GM21515 (cell line): ENCODE results near the gene CBX7.

ENCODE experiments used
- ATAC-seq: cut with Tn5 transposase; IDR thresholded peaks from one replicate; pipeline ENCODE4 v1.9.1; 2021; ENCODE audit not compliant: unreplicated experiment

CBX7 gene

DNA sequence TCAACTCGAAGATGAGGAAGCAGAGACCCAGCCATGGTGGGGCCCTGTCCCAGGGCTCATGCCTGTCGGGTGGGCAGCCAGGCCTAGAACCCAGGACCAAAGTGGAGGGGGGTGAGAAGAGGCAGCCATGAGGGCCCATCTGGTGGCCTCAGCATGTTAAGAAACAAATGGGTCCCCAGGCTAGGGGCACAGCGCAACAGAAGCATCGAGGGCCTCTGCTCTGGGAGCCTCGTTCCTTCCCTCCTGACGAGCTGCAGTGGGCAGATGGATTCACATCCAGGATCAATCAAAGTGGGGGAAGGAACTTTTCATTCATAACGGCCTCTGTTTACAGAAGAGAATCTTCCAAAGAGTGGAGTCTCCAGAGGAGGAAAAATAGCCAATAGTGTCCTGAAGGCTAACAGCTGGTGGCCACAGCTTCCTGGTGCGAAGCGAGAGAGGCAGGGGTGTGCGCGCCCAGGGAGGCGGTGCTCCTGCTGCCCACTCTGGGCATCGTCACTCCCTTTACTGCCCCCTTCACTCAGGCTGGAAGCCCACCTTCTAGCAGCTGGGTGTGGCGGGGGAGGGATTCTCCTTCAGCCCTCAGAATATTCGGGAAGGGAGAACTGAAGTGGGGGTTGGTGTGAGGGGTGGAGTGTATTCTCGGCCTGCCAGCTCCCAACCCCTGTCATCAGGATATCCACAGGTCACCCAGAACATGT, 4.3 kb downstream of the CBX7 start:
- ATAC-seq: no peak

DNA sequence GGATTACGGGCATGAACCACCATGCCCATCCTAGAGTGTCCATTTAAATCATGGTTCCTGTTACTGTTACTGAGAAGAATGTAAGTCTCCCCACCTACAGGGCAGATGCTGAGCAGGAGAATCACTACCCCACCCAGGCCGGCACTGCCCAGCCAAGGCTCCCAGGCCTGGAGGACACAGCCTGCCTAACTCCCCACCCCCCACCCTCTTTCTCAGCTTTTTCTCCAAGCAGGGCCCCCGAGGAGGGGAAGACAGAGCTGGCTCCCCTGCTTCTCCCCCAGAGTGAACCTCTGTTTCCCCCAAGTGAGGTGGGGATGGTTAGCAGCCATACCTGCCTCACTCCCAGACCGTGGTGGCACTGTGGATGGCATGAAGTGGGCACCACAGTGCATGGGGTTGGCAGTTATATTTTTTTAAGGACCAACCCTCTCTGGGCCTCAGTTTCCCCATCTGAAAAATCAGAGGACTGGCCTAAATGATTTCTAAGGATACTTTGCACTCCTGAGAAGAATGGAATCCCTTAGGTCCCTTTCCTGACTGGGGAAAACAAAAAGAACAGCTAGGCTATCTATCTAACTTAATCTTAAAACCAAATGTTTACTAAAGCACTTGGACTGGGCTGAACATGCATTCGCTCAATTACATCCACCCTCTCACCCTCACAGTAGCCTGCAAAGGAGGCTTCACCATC, 5.0 kb downstream of the CBX7 start:
- no peak for ATAC-seq

DNA sequence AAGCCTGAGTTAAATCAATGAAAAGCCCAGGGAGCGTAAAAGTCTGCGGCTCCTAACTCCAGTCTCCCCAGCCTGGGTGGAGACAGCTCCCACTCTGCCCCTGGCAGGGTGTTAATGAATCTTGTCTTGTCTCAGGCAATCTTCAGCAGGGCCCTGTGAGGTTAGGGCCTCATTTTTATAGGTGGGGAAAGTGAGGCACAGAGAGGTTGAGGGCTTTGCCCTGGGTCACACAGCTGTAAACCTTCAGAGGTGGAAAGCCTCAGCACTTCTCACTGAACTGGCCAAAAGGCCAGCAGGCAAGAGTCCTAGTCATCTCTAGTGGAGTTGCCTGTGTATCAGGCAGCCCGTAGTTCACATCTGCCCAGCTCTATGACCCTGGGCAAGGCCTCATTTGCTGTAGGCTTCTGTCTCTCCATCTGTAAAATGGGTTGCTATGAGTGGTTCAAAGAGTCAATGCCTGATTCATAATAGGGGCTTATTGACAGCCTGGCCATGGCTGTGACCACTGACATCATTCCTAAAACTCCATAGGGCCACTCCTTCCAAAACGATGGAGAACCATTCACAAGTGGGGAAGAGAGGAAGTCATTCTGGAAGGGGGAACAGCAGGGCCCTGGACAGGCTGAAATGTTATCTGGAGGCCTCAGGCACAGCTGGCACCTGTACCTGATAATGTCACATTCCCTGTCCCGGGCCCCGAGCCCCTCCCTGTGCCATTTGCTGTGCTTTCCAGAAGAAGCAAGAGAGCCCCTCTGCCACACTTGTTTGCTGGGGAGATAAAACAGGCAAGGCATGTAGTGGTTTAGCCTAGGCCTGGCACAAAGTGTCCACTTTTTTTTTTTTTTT, 6.0 kb downstream of the CBX7 start:
- no peak for ATAC-seq

GRCh38 chr22:39144101-39144767, 8.2 kb downstream of the CBX7 start:
- ATAC-seq: no peak

GRCh38 chr22:39142088-39142680, 10.3 kb downstream of the CBX7 start:
- no peak for ATAC-seq

- no peak for ATAC-seq
These were observed 12.5 kb downstream of the CBX7 start for GRCh38 chr22:39139933-39140332.

DNA sequence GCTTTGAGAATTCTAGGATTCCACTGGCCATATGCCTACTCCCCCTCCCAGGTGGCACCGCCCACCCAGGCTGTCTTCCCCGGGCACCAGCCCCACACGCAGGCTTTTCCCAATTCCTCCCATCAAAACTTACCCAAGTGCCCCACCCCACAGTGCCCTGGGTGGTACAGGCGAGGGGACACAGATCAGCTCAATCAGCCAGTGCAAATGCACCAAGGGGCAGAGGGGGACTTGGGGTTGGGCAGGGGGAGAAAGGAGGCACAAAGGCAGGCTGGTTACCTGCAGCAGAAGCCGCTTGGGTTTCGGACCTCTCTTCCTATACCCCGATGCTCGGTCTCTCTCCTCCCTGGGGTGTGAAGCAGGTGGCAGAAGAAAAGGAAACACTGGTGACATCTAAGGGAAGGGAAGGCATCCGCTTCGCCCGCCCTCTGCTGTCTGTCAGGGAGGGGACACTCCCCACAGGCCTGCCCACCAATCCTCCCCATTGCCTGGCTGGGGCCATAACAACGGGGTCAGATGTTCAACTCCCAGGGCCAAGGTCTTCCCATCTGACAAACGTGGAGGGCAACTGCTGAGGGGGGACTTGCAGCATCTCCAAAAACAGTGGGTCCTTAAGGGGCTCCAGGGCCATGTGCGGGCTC, 14.0 kb downstream of the CBX7 start:
- ATAC-seq: no peak

DNA sequence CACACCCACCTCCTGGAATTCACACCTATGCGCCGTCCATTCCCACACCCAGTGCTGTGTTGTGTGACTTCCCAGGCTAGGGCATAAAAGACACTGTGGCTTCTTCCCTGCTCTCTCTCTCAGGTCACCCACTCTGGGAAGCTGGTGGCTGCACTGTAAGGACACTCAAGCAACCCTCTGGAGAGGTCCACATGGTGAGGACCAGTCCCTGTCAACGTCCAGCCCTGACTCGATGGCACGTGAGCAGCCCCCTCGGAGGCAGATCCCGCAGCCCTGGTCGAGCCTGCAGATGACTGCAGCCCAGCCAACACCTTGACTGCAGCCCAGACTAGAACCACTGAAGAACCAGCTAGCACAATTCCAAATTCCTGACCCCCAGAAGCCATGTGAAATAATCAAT, 16.2 kb downstream of the CBX7 start:
- no peak for ATAC-seq

DNA sequence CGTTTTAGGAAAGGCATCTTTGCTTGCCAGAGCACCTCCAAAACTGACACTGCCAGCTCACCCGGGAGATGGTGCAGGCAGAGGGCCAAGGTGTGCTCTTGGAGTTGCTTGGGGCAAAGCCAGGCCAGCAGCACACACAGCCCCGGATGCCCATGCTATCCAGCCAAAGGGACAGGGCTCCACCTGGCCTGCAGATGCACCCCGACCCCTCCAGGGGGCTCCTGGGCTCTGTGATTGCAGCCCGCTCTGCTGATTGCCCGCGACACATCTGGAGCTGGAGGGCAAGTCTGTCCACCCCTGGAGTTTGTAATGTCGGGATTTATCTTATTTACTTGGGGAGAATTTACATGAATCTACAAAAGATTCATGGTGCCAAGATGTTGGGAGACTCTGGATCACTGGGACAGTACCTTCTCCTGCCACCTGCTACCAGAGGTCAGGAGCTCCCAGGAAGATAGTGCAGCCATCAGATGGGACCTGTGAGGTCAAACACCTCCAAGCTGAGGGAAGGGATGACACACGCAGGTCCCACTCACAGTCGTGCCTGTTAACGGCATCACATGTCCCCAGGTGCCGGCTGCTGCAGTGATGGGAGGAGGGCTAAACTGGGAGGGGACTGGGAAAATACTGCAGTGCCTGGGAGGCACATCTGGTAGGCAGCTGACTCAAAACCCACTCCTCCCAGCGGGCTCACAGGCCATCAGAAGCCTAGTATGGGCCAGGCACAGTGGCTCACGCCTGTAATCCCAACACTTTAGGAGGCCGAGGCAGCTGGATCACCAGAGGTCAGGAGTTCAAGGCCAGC, 17.2 kb downstream of the CBX7 start:
- ATAC-seq: no peak

- no peak for ATAC-seq
These were observed 18.0 kb downstream of the CBX7 start for GRCh38 chr22:39134366-39135091.

DNA sequence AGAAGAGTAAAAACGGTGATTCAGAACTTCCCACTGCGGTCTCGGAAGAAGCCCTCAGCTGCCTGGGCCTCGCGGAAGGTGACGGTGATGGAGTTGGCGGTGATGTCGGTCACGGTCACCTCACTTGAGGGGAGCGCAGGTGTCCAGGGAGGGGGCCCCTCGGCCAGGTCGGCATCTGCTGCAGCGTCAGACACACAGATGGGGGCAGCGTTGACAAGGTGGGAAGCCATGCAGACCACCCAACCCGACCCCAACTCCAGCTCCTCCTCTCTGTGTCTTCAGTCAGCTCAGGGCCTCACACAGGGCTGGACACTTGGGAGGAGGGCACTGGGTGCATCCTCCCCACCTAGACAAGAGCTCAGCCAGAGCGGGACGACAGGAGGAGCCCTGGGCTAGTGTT, 18.6 kb downstream of the CBX7 start:
- ATAC-seq: no peak

DNA sequence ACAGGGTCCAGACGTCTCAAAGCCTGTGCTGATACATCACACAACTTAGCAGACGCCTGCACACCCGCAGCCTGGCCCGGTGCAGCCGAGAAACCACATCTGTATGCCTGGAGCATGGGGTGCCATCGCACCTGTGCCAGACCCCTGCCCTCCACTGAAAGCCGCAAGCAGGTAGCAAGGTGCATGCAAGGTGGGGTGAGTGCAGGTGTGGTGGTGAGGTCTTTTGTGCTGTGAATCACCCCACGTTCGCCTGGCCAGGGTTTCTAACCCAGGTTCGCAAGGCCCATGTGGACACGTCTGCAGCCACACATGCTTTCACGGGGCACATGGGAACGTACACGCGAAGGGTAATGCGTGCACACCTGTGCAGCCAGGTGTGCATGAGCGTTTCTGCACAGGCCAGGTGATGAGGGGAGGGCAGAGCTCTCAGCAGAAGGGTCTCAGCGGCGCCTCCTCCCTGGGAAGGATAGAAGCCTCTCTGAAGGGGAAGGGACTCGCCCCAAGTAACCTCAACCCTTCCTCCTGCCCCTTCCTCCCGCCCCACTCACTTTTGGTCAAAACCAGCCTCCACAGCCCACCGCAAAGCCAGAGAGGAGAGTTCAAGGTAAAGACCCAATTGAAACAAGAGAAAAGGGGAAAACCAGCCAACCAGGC, 19.5 kb downstream of the CBX7 start:
- no peak for ATAC-seq

GRCh38 chr22:39132281-39132680, 20.2 kb downstream of the CBX7 start:
- no peak for ATAC-seq

DNA sequence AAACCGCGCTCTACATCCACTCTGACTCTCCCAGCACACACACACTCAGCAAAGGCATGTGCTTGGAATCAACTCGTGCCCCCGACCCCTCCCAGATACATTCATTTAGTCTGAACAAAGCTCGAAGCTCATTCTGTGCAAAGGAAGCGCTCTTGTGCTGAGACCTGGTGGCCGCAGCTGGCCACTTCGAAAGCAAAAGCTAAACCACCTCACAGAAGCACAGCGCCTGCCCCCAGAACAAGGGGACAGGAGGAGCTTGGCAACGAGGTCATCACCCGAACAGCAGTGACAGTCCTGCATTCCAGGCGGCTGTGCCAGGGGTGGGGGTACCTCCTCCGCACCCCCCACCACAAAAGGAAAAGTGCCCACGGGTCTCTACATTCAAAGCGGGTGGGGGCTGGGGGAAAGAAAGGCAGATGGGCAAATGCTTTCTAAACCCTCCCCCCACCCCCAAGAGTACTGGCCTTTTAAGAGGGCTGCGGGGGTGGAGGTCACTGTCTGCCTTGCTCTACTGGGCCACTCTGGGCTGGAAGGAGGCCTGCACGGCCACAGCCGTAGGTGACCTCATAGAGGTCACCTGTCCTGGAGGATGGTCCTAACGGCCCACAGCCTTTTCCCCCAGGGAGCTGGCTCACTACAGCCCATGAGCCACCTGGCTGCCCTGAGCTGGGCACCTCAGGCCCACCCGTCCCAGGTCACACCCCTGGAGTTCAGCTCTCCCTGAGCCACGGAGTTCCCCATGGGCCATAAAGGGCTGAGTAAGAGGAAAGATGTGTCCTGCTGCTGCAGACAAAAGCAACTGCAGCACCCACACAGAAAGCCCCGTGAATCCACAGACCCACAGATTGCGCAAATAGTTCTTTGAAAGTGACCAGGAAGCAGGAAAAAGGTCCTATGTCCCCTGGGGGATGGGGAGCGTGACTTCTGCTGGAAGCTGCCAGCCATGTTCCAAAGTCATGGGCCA, 21.3 kb downstream of the CBX7 start:
- no peak for ATAC-seq

GRCh38 chr22:39130152-39130704, 22.3 kb downstream of the CBX7 start:
- ATAC-seq: no peak

DNA sequence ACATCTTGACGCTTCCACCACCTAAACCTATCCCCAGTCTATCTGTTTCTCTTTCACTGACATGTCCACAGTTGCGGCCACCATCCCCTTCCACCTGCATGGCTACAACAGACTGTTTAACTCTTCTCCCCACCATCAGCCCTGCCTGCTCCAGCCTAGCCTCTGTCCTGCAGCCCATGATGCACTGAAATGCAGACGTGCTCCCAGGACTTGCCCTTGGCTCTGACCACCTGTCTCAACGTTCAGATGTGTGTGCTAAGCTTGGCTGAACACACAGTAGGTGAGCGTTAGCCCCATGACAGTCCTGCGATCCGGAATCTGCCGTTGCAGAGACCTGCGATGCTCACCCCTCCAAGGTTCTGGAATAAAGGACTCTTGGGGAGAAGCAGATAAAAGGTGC, 22.7 kb downstream of the CBX7 start:
- ATAC-seq: no peak

GRCh38 chr22:39129081-39129480, 23.4 kb downstream of the CBX7 start:
- ATAC-seq: no peak
